Fibroblast of skin of right biceps (primary cell): ENCODE data around the gene DMXL1.

Experiments used
- DNase-seq: peaks from one replicate; pipeline ENCODE4 v3.0.0-alpha.2; 2013

Gene DMXL1, protein sequence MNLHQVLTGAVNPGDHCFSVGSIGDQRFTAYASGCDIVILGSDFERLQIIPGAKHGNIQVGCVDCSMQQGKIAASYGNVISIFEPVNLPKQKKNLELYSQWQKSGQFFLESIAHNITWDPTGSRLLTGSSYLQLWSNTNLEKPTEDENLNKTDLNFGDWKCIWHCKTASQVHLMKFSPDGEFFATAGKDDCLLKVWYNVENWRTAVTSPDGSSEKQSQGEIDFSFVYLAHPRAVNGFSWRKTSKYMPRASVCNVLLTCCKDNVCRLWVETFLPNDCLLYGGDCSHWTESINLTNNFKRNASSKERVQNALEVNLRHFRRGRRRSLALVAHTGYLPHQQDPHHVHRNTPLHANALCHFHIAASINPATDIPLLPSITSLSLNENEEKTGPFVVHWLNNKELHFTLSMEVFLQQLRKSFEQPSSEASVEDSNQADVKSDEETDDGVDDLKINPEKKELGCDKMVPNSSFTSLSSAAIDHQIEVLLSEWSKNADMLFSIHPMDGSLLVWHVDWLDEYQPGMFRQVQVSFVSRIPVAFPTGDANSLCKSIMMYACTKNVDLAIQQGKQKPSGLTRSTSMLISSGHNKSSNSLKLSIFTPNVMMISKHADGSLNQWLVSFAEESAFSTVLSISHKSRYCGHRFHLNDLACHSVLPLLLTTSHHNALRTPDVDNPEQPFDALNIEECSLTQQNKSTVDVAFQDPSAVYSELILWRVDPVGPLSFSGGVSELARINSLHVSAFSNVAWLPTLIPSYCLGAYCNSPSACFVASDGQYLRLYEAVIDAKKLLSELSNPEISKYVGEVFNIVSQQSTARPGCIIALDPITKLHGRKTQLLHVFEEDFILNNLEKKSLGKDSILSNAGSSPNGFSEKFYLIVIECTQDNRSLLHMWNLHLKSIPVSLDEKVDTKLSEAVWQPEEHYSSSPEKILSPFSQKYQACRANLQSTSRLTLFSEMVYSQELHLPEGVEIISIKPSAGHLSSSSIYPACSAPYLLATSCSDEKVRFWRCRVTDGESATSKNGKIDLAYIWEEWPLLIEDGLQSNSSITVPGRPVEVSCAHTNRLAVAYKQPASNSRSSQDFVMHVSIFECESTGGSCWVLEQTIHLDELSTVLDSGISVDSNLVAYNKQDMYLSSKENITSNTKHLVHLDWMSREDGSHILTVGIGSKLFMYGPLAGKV (N-terminal part only)

DNA sequence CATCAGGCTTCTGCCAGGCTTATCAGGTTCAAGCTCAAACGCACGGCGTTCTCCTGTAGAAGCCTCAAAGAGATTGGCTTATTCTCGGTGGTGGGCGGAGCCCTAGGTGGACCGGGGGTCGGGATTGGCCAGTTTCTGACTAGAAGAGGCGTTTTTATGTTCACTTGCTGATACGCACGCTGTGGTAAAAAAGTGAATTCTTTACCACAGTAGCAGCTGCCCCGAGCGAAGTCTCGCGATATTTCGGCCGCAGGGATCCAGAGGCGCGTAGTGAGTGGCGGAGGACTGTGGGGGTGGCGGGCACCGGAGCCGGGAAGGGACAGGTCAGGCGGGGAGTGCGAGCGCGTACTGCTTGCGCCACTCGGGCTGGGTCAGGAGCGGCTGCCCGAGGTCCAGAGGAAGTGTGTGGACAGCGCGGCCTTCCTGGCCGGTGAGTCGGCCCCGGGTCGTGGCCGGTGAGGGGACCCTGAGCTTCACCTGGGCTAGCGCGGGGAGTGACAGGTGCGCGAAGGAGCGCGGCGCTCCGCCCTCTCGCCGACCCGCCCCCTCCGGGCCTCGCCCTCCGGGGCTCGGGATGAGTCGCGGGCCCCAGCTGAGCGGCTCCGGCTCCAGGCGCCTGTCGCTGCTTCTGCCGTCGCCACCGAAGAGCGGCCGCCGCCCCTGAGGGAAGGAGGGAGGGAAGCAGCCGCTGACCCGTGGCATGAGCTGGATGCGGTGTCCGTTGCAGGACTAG lies at the start of gene DMXL1:
DMXL1 (plus strand) TSS at position 260 of the 733 bp plus-strand sequence. CDS start 483 bp downstream, outside the sequence.
- DNase-seq: peak; percentile 99

DNA sequence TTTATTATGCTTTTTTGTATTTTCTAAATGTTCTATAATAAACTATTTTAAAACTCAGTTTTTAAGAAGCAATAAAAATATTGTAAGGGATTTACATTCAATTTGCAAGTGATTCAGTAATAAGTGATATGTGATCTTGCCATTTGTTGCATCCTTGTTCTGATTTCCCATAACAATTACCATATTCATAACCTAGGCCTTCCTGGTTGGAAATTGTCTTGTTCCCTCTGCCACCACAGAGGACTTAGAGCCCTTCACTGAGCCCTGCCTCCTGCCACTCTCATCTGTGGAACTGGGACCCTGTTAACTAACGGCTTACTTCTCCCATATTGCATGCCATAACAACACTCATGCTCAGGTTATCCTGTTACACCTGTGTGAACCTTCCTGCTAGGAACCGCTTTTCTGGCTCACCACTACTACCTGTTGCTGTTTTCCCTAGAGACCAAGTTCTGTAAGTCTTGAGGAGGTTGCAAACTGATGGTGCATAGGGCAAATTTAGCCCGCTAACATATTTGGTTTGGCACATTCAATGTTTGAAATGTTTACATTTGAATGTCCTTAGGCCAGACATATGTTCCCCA lies 49.6 kb upstream of the DMXL1 start:
- DNase-seq: no peak

DNA sequence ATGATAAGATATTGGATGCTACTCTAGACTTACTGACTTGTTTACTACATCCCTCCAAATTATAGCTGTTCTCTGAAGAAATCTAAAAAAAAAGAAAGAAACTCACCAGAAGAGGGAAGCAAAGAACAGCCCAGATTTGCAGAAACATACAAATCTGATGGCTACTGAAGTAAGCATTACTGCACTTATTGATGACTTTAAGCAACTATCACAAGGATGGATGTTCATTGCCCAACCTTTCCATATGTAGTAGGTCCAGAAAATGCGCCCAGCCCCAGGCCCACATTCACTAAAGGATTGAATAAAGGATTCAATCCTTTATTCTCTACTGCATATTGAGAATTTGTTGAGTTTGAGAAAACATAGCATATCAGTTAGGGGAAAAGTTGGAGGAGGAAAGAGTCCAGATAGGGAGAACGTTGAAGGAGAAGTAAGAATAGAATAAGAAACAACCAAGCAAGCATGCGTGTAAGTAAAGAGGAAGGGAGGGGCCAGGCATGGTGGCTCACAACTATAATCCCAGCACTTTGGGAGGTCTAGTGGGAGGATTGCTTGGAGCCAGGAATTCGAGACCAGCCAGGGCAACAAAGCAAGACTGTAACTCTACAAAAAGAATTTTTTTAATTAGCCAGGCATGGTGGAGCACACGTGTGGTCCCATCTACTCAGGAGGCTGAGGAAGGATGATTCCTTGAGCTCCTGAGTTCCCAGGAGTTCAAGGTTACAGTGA lies 48.7 kb upstream of the DMXL1 start:
- DNase-seq: peak; percentile 41

DNA sequence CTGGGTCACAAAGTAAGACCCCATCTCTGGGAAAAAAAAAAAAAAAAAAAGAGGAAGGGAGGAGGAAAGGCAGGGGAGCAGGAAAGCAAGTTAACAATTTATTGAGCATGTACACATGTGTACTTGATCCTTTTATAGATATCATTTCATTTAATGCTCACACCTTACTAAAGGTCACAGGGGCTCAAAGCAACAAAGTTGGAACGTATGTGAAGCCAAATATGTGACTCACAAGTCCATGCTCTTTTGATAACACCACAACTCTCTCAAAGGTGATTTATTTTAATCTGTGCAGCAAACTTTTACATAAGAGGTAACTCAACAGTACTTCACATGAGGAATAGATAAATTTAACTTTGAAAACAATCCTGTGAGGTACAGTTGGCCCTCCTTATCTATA lies 48.1 kb upstream of the DMXL1 start:
- DNase-seq: no peak

DNA sequence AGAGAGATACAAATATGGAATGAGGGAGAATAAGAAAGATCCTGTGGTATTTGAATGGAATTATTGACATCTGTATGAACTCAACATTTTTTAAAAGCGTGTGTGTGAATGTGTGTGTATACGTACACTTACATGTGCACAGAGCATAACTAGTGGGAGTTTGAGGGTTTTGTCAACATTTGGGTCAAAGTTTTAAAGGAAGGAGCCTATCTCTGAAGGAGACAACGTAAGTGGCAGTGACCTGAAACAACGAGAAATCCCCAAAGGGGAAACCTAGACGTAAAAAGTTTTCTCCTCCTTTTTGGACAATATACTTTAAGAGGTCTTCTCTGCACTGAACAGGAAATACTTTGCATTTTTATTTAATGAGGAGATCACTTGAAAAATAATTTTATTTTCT lies 42.3 kb upstream of the DMXL1 start:
- DNase-seq: peak; percentile 17

DNA sequence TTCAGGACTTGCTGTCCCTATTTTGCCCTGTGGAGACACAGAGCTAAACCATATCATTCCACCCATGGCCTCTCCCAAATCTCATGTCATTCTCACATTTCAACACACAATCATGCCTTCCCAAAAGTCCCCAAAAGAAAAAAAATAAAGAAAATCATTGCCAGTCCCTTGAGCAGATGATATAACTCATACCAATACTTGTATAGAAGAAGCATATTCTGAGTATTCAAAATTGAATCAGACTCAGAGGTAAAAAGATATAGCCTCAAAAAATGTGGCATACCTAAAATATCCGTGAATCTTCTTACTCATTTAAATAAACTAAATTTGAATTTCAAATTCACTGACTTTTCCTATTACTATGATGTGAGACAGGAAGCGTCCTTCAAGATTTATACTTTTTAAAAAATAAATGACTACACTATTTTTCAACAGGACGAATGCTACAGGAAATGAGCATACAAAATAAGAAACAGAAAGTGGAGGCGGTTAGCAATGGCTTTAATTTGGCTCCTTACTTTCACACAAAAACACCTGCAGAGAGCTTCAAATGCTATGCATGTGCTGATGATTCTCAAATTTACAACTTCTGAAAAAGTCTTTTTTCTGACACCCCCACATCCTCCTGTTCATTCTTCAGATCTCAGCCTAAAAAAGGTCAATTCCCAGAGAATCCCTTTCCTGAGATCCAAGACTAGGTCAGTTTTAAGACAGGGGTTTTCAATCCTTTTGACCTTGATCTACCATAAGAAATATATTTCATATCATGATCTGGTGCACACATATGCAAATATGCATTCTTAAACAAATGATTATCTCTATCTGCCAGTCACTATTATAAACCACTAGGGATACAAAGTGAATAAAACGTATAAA lies 39.6 kb upstream of the DMXL1 start:
- DNase-seq: no peak

DNA sequence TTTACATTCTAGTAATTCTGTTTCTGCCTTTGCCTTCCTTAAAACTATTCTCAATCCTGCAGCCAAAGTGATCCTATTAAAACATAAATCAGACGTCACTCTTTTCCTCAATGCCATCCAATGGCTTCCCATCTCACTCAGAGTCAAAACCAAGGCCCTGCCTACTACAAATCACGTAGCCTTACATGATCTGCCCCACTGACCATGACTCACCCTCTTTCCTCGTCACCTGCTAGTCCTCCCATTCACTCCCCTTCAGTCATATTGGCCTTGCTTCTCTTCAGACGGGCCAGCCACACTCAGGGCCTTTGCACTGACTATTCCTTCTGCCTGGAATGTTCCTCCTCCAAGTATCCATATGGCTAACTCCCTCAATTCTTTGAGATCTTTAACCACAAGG lies 39.0 kb upstream of the DMXL1 start:
- no peak for DNase-seq

DNA sequence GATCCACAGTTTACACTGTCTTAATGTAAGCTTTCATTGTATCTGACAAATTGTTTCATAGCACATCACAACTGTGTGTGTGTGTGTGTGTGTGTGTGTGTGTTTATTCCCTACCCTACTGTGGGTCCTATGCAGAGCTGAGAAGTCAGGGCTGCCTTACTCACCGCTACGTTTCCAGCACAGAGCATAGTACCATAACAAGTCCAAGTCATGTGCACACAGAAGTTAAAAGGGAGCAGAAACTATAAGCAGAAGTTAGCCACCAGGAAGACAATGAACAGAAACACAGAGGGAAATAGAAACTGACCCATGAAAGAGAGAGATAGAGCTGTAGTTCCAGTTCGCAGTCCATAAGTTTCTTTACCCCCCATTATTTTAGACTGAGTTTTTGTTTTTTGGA lies 38.2 kb upstream of the DMXL1 start:
- no peak for DNase-seq

DNA sequence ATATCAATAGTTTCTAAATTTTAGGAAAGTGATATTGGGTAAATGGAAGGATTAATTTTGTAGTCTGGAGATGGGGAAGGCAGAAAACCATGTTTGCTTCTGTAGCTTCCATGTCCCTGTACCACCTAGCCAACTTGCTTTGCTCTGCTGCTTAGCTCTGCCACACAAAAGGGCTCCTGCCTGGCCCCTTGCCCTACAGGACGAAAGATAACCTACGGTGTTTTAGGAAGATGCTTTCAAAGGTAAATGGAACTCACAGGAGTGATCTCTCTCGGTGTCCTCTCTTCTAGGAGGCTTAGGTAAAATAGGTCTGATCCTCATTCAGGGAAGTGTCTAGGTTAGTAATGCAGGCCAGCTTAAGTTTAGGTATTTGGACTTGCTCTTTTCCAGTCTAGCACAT lies 37.8 kb upstream of the DMXL1 start:
- DNase-seq: no peak

DNA sequence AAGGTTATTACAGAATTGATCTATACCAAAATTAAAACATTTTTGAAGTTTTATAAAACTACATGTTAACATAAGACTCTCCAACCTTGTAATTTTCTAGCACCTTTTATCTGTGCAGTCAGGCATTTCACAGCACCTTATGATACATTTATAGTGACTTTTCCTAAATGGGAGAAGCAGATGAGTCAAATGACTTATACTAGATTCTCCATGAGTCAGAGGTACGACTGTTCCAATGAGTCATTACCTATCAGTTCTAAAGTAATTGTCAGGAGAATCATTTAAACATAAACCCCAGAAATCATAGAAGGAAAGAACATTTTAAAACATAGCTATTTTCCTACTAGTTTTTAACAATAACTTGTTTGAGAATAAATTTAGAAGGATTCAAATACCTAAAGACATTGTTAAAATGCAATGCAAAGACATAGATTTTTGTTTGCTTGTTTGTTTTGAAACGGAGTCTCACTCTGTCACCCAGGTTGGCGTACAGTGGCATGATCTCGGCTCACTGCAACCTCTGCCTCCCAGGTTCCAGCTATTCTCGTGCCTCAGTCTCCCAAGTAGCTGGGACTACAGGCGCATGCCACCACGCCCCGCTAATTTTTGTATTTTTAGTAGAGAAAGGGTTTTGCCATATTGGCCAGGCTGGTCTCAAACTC lies 34.7 kb upstream of the DMXL1 start:
- DNase-seq: peak; percentile 84

DNA sequence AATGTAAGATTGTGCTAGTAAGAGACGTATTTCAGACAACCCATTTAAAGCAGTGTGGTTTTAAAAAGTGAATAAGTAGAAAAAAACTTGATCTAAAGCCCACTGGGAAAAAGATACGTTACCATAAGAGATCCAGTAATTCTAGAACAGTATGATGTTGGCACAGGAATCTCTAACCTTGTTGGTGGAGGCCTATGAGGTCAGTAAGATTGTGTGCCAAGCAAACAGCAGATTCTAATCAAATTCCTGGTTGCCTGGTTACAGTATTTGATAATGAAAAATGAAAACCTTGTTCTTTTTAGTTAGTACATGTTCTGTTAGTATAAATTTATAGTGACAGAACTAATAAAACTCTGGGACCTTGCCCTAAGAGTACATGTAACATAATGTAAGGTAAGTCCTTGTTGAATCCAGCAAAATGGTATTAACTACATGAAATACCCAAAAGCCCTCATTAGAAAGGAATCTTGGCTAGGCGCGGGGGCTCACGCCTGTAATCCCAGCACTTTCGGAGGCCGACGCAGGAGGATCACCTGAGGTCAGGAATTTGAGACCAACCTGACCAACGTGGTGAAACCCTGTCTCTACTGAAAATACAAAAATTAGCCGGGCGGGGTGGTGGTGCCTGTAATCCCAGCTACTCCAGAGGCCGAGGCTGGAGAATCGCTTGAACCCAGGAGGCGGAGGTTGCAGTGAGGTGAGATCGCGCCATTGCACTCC lies 33.2 kb upstream of the DMXL1 start:
- DNase-seq: peak; percentile 35

DNA sequence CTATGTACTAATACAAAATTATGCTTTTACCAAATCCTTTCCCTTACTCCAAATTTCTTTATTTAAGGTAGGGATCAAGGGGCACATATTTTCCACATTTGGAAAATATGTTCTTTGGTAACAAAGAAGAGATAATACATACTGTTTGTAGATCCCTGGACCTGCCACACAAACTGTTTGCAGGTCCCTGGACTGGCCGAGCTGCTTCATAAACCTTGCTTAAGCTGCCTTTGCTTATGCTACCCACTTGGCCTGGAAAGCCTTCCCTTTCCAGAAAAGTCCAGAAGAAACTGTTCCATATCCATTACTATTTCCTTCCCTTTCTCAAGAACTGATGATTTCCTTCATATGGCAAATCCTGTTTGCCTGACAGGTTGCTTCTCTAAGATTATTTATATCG lies 22.6 kb upstream of the DMXL1 start:
- no peak for DNase-seq

DNA sequence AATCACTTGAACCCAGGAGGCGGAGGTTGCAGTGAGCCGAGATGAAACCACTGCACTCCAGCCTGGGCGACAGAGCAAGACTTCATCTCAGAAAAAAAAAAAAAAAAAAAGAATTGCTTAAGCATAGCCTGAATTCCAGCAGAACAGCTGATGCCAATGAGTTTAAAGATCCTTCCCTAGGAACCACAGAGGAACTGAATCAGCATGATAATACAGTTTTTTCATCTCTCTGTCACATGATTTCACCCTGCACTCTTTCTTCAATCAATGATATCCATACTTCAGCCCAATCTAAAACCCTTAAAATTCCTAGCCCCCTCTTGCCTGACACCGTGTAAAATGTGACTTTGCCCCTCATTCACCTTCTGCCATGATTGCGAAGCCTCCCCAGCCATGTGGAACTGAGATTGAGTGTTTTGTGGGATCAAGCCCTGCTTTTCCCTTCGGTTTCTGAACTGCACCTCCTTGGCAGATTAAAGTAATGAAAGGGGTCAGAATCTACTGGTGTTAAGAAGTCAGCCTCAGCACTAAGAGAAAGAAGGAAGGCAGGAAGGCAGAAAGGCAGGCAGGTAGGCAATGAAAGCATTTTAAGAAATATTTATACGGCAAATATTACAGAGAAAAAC lies 20.9 kb upstream of the DMXL1 start:
- DNase-seq: peak; percentile 66

DNA sequence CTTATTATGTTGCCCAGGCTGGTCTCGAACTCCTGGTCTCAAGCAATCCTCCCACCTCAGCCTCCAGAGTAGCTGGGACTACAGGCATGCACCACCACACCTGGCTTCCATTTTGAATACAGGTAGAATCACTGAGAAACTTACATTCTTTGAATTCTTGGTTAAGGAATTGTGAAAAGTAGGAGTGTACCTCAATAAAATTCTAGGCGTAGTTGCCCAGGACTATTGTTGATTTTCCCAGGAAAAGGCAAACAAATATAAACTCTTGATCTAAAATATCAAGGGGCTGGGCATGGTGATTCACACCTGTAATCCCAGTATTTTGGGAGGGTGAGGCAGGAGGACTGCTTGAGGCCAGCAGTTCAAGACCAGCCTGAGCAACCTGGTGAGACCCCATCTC lies 16.8 kb upstream of the DMXL1 start:
- DNase-seq: no peak

DNA sequence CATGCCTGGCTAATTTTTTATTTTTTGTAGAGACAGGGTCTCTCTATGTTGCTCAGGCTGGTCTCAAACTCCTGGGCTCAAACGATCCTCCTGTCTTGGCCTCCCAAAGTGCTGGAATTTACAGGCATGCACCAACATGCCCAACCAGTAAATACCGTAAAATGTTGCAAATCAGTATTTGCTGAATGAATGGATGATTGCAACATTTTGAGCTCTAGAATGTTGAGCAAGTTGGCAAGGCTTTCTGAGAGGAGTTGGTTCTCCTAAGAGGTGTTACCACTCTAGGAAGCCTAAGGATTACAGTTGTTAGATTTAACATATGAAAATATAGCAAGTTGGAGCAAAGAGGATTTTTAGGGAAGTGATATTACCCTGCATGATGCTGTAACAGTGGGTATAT lies 15.6 kb upstream of the DMXL1 start:
- DNase-seq: no peak

DNA sequence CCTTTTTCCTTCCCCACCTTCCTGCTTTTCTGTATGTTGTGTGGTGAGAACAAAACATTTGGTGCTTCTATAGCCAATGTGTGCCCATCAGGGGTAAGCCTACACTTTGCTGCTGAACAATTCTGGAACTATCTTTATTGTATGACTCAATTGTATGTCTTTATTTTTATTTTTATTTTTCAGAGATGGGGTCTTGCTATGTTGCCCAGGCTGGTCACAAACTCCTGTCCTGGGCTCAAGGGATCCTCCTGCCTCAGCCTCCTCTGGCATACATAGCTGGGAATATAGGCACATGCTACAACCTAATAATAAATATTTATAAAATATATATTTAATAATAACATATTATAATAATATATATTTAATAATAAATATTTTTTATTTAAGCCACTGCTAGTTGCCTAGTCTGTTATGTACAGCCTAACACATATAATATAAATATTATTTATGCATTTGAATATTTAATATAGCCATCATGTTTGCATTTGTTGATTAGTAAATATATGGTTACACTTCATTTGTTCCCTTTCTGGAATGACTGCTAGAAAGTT lies 11.8 kb upstream of the DMXL1 start:
- DNase-seq: no peak

DNA sequence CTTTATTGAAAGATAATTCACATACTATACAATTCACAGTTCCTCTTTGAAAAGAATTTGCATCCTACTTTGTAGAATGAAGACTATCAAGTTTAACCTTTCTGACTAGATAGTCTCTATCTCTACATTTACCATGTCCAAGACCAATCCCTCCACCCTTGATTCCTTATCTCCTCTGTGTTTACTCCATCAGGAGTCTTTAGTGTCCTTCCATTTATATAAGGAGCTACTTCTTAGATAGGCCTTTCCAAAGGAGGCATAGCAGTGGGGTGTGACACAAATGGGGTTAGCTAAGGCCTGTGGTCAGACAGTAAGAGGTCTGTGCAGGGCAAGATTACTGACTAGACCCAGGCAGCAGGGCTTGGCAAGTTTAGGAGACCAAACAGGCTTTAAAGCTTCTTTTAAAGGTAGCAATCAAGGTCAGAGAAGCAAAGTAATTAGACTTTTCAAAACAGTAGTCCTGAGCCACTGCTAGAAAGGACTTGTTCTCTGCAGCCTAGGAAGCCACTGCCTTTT lies 11.1 kb upstream of the DMXL1 start:
- DNase-seq: no peak
